Sciatic nerve (tissue), 2 donors: Measurements from ENCODE around the gene HOXD8. TPM values are rescaled to one million over a fixed set of nuclear protein-coding genes. Genes with fewer than 3 reads are reported as not detected.

Experiments
- ATAC-seq: fragments of 200-7000 bp; cut with Tn5 transposase; one replicate; pipeline ENCODE4 v1.9.1; 2020; ENCODE audit warnings: mild to moderate bottlenecking, moderate library complexity
- DNase-seq: peaks from one replicate; pipeline ENCODE4 v3.0.0-alpha.2; 2020; ENCODE audit warnings: low spot score
- intact Hi-C: fragments of 100-400 bp; cut with DNase I; formaldehyde crosslinking; loops from one replicate; pipeline ENCODE4 v1.14.2; 2022
- microRNA-seq: library from miRNA; unstranded; fragments of <30 nt; microRNA quantifications from one replicate; pipeline ENCODE4 v1.2.0, GENCODE V29; 2020
- total RNA-seq: library from RNA; stranded (reverse); fragmentation: NEBNext Ultra II Directional; extraction: Animal tissue kit (Norgen Biotek cat#: 25700); gene quantifications from one replicate; pipeline ENCODE4 v1.2.1, GENCODE V29; 2021
- donor health status: DM: no; HTN: no; CAD: no.
- donor health status: DM: no; HTN: no; CAD: no.

HOXD8 gene
- total RNA-seq, 1 donor from 2014 or later, result 11.9 TPM

DNA sequence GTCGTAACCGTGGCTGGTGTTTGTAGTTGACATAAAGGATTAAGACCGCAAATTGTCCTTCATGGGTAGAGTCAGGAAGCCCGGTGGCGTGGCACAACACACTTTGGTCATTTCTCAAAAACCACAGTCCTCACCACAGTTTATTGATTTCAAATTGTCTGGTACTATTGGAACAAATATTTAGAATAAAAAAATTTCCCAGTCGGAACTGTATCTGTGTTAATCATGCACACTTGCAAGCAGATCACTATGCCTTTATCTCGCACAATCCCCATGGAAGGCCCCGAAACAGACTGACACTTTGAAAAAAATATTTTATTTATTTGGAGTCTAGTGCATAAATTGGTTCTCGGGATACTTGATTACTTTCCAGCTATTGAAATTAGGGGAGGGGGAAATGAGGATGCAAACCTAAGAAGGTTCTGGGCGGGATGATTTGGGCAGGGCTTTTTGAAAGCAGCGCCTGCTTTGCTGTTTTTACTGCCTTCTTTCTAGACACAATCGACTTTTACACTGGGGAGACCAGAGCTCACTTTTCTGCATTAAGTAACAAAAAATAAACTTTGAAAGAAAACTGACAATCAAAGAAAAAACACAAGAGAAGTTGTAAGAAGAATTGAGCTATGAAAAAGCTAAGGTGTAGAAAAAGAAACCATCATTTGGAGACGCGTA, 43.5 kb downstream of the HOXD8 start:
- ATAC-seq (no peak), DNase-seq (no peak)
- intact Hi-C loops, result no loop called here

GRCh38 chr2:176173567-176174381, 44.3 kb downstream of the HOXD8 start:
- no peak for ATAC-seq
- DNase-seq, result no peak
- intact Hi-C loops, result no loop called here

GRCh38 chr2:176174382-176174823, 44.9 kb downstream of the HOXD8 start:
- ATAC-seq (no peak), DNase-seq (no peak)
- intact Hi-C loops, result no loop called here

DNA sequence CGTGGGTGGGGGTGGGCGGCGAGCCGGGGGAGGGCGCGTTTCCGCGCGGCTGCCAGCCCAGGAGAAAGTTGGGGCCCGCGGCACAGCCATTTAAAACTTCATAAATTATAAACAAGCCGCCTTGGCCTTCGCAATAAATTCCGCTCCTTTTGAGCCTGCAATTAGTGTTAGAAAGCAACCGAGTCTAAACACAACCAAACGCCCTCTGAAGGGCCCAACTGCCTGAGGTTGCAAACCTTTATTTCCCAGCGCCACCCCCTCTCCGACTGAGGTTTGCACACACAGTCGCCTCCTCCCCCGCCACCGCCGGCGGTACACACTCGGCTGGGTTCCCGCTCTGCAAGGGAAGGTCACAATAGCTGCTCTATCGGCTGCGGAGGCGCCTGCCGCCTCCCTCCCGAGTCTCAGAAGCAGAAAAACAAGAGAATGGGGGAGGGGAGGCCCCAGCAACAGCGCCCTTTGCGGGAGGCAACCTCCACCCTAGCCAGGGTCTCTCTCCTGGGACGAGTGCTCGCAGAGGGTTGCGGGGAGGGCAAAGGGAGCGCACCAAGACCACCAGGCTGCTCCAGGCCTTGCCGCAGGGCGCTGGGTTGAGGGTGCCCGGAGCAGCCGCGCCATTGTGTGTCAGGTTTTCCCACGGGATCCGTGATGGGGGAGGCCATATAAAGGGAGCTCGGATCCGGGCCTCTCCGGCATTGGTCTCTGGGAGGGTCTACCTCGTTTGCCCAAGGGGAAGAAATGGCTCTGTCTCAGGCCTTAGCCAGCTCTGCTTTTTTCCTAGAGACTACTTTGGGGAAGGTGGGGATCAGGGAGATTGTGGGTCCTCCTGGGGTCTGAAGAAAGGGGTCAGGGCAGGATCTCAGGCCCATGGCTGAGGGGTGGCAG, 45.6 kb downstream of the HOXD8 start:
- ATAC-seq (peak; percentile 52), DNase-seq (no peak)
- intact Hi-C loops, result no loop called here

- no peak for ATAC-seq
- intact Hi-C loops, result no loop called here
- no peak for DNase-seq
Measured at GRCh38 chr2:176175709-176176607, 46.5 kb downstream of the HOXD8 start.

- ATAC-seq (no peak), DNase-seq (no peak)
- intact Hi-C loops, result no loop called here
Measured at GRCh38 chr2:176177580-176178037, 48.1 kb downstream of the HOXD8 start.

DNA sequence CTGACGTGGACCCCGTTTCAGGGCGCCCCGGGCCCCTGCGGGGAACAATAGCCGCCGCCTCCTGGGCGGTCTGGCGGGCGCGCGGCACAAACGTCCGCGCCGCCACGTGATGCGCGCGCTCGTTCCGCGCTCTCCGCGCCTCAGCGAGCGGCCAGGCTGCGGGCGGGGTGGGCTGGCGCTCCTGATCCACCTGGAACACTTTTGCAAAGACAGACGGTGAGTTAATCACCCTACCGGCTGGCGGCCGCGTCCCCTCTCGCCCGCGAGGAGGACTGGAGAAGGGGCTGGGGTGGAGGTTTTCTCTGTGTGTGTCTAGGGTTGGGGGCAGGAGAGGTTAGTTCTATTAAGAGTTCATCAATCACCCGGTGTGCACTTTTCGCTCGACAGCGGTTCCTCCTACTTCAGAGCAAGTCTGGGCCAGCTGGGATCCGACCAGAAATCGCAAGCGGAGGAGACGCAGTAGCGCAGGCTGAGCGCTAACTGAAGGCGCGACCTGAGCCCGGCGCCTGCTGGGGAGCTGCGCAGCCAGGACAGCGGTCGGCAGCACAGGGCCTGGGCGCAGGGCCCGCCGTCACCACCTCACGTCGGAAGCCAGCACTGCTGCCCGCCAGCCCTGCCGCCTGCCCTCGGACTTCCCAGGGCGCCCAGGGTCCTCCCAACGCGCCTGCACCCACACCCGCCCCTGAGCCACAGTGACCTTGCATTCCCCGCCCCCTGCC, 48.7 kb downstream of the HOXD8 start:
- ATAC-seq, result no peak
- intact Hi-C loops, result no loop called here
- no peak for DNase-seq

- intact Hi-C loops, result no loop called here
- ATAC-seq (no peak), DNase-seq (no peak)
Measured at GRCh38 chr2:176178757-176179295, 49.3 kb downstream of the HOXD8 start.

DNA sequence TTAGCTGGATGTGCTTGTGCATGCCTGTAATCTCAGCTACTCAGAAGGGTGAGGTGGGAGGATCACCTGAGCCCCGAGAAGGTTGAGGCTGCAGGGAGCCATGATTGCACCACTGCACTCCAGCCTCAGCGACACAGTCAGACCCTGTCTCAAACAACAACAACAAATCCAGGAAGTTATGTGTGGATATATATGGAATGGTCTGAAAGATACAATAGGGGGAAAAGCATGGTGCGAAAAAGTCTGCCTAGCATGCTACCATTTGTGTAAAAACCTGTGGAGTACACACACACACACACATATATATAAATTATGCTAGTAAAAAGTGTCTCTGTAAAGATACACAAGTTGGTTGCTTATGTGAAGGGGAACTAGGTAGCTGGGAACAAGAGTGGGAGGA, 52.0 kb downstream of the HOXD8 start:
- ATAC-seq, result no peak
- intact Hi-C loops, result no loop called here
- no peak for DNase-seq

Small RNA genes within 50 kb of the gene (microRNA-seq; reads per million reads assigned to microRNA genes)
- 39,547 reads per million, percentile 97 among the genes with 10 or more reads in this experiment for gene MIR10B

Other genes with a start within 250 kb of the HOXD8 start
- 42.1 TPM for gene LNPK, start 127.4 kb upstream of the HOXD8 start, total RNA-seq
- gene EVX2, start 45.7 kb upstream of the HOXD8 start, total RNA-seq, result not detected
- not detected for gene HOXD13, start 37.0 kb upstream of the HOXD8 start, total RNA-seq
- not detected for gene HOXD12, start 29.9 kb upstream of the HOXD8 start, total RNA-seq
- gene HOXD11, start 22.4 kb upstream of the HOXD8 start, total RNA-seq, result 0.40 TPM
- gene HOXD10, start 12.9 kb upstream of the HOXD8 start, total RNA-seq, result 1.9 TPM
- 4.9 TPM for gene HOXD9, start 7.0 kb upstream of the HOXD8 start, total RNA-seq
- gene HOXD4, start 21.8 kb downstream of the HOXD8 start, total RNA-seq, result 6.8 TPM
- gene HOXD3, start 27.6 kb downstream of the HOXD8 start, total RNA-seq, result 9.8 TPM
- gene HOXD1, start 59.0 kb downstream of the HOXD8 start, total RNA-seq, result 1.9 TPM
- 22.8 TPM for gene MTX2, start 139.7 kb downstream of the HOXD8 start, total RNA-seq